Measurements from ENCODE around the gene CA5A. TPM values are rescaled to one million over a fixed set of nuclear protein-coding genes. Genes with fewer than 3 reads are reported as not detected.

Gene CA5A
- total and polyA plus RNA-seq, 9 of the 15 experiments (the other 6 are each of a cell fraction or from before 2014, with no cell fraction given) = not detected

DNA sequence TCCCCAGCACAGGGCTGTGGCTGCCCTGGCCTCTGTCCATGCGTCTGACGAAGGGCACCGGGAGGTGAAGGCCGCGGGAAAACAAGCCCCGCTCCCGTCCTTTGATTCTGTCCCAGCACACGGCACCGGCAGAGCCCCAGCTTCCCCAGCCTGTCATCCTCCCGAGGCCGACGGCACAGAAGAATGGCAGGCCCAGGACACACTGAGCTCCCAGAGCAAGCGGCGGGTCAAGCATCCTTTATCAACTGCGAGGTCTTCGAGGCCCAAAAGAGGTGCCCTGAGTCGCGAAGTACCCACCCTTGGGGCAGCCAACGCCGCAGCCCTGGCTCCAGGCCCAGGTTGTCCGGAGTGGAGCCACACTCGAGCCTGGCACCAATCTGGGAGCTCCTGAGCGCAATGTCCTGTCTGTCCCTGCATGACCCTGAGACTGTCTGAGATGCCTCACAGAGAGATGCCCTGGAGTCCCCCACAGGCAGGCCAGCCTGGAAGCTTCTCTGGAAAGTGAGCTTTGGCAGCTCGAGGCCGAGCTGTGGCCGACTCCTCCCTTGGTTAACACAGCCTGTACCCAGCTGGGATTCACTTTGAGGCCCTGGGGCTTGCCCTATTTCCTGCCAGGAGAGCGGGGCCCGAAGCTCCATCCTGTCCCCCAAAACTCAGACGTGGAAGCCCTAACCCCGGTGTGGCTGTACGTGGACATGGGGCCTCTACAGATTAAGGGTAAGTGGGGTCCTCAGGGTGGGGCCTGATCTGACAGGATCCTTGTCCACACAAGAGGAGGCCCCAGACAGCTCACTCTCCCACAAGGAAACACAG lies 90.3 kb downstream of the CA5A start:
- TF ChIP-seq POLR2G (IDR thresholded peaks at IDR 0.05; ENCODE audit: low read depth, low read length) (peak; percentile 66), RBFOX2 (IDR thresholded peaks at IDR 0.05; ENCODE audit: low read depth, low read length) (peak; percentile 37), ZNF347 (CRISPR knock-in tag; IDR thresholded peaks at IDR 0.05; ENCODE audit: low read depth) (no peak)
- intact Hi-C loops (cut with micrococcal nuclease) (no loop called here), in situ Hi-C loops (cut with MboI) (no loop called here)
- FAIRE-seq = no peak
- 95% methylated on average over 21 of the region's 31 CpGs for WGBS (ENCODE audit: insufficient coverage, low coverage, missing lambda C conversion rate)
- ChIA-PET POLR2A (interaction anchor here (0.6 to 2.2 kb wide), 11 partner anchors 7 to 40 kb away, joined by 3 to 12 read pairs (median 5); no protein-coding TSS in a partner anchor), CTCF (ENCODE audit: low intra/inter-chr PET ratio) (no interaction called here)
- Histone ChIP-seq H3K27ac (ENCODE audit: extremely low read depth, low read depth, low read length) (no peak overlapping the region), H3K36me3 (ENCODE audit: control insufficient read depth, insufficient read depth, low read length) (peaks cover 96% of the 10 kb centered on the region), H4K20me1 (replicated peaks; ENCODE audit: control insufficient read depth, insufficient read depth, low read length) (peaks cover 63% of the 10 kb centered on the region), H3K9me1 (ENCODE audit: control insufficient read depth, insufficient read depth, low read length) (peaks cover 8% of the 10 kb centered on the region), H2AFZ (ENCODE audit: low read depth, low read length) (no peak overlapping the region), H3K9me3 (replicated peaks; ENCODE audit: control insufficient read depth, insufficient read depth, low read depth, low read length) (no peaks in the 10 kb centered on the region), H3K4me2 (ENCODE audit: insufficient read depth, low read length) (no peak overlapping the region), H3K27me3 (ENCODE audit: control insufficient read depth in 2 of 2, insufficient read depth in 2 of 2, low read length in 2 of 2) (no peaks in the 10 kb centered on the region), H3K4me3 (no peak overlapping the region), H3K9ac (ENCODE audit: insufficient read depth in 1 of 2, low read depth in 2 of 2, low read length in 2 of 2) (peak overlapping the region in 1 of 2 experiments; percentile 70; a peak in 2 of 4 replicates), H3K79me2 (ENCODE audit: control insufficient read depth, insufficient read depth, low read length) (peaks cover 86% of the 10 kb centered on the region), H3K4me1 (replicated peaks in 1 of 2; ENCODE audit: control insufficient read depth in 2 of 2, insufficient read depth in 2 of 2, low read length in 2 of 2) (peaks cover 0 to 66% of the 10 kb centered on the region in 2 experiments; a peak in 2 of 5 replicates)
- ATAC-seq = no peak
- no TSS peak for BruUV-seq (replicated peaks)
- no peak for DNase-seq (ENCODE audit: extremely low read depth in 1 of 4, low spot score in 3 of 4)

DNA sequence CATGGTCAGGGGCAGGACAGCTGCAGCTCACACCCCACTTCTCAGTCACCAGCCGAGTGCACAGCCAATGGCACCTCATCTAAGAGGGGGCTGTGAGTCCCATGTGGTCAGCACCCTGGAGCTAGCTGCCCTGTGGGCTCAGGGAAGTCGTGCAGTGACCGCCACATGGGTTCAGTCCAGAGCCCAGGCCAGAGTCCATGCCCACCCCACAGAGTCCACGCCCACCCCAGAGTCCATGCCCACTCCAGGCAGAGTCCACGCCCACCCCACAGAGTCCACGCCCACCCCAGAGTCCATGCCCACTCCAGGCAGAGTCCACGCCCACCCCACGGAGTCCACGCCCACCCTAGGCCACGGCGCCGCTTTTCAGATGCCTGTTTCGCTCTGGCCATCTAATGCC lies 91.1 kb downstream of the CA5A start:
- DNase-seq (ENCODE audit: extremely low read depth in 1 of 4, low spot score in 3 of 4) (no peak), FAIRE-seq (no peak), ATAC-seq (peak; percentile 5; the same call in 2 of the 3 replicates)
- Histone ChIP-seq H3K36me3 (ENCODE audit: control insufficient read depth, insufficient read depth, low read length) (peaks cover 96% of the 10 kb centered on the region), H3K27me3 (ENCODE audit: control insufficient read depth in 2 of 2, insufficient read depth in 2 of 2, low read length in 2 of 2) (no peaks in the 10 kb centered on the region), H3K79me2 (ENCODE audit: control insufficient read depth, insufficient read depth, low read length) (peaks cover 78% of the 10 kb centered on the region), H2AFZ (ENCODE audit: low read depth, low read length) (no peak overlapping the region), H4K20me1 (replicated peaks; ENCODE audit: control insufficient read depth, insufficient read depth, low read length) (peaks cover 67% of the 10 kb centered on the region), H3K4me2 (ENCODE audit: insufficient read depth, low read length) (no peak overlapping the region), H3K4me1 (replicated peaks in 1 of 2; ENCODE audit: control insufficient read depth in 2 of 2, insufficient read depth in 2 of 2, low read length in 2 of 2) (peaks cover 0 to 62% of the 10 kb centered on the region in 2 experiments; a peak in 2 of 5 replicates), H3K27ac (ENCODE audit: extremely low read depth, low read depth, low read length) (no peak overlapping the region), H3K9me3 (replicated peaks; ENCODE audit: control insufficient read depth, insufficient read depth, low read depth, low read length) (no peaks in the 10 kb centered on the region), H3K4me3 (no peak overlapping the region), H3K9me1 (ENCODE audit: control insufficient read depth, insufficient read depth, low read length) (peaks cover 8% of the 10 kb centered on the region), H3K9ac (ENCODE audit: insufficient read depth in 1 of 2, low read depth in 2 of 2, low read length in 2 of 2) (no peak overlapping the region; a peak in 1 of 4 replicates)
- ChIA-PET POLR2A (interaction anchor here (0.6 to 2.1 kb wide), 8 partner anchors 10 to 39 kb away, joined by 3 to 10 read pairs (median 5); no protein-coding TSS in a partner anchor), CTCF (ENCODE audit: low intra/inter-chr PET ratio) (no interaction called here)
- TF ChIP-seq CREB1 (IDR thresholded peaks at IDR 0.05) = no peak
- TF ChIP-seq CREB1 (CRISPR knock-in tag; IDR thresholded peaks at IDR 0.05) = no peak
- no peak for TF ChIP-seq TRIM24 (IDR thresholded peaks at IDR 0.05)
- no peak for TF ChIP-seq ZNF444 (CRISPR knock-in tag; IDR thresholded peaks at IDR 0.05)
- peak; percentile 16; the same call in 1 of the 2 replicates for TF ChIP-seq POLR2G (IDR thresholded peaks at IDR 0.05; ENCODE audit: low read depth, low read length)
- TF ChIP-seq SMAD1 (IDR thresholded peaks at IDR 0.05; ENCODE audit: low read depth, low read length, partially characterized antibody) = no peak
- TF ChIP-seq ZNF507 (tag; conservative IDR thresholded peaks at IDR 0.05) = no peak
- TF ChIP-seq, protein P1, sequence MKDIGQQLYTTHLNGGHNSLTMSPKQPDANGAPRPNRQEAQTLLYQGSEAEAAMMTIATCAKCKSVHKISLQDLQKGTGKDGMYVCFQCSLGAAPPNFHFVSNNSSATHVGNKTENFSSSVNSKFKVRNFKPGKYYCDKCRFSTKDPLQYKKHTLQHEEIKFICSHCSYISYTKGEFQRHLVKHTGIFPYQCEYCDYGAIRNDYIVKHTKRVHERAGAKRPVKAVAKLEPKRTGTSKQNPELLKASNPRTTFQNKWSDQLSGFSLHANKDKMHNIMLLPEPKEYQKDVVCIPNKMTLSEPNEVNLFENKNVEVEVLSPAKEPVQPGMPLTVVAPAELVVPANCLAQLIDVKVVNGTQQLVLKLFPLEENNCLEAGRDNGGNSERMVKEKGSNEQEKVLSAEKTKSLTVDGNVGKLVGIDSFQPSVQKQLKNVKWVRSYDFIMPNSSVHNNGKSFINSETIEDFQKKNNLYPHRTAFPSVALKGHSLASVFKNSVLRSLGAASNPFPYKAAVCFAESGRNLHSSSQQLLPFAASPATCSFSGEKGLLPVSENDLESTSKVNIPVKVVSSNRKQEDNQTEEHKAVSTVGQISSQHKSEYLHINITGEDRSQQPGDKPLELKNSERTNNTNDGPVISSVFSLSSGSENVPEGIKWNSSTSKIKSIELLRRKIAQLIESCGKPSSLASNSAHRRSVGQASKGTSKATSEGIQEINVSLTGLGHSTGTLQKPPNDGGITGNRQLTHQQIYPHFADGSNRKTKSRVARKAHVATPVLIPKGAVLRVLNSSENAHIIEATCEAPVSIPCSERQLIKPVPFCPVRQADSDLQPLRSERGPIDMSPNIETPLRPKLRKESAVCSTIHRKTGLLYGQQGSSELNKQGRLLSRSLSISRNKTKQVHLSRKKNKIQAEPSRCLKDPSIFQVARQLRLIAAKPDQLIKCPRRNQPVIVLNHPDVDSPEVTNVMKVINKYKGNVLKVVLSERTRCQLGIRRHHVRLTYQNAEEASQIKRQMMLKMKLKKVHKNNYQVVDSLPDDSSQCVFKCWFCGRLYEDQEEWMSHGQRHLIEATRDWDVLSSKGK (CRISPR knock-in tag; IDR thresholded peaks at IDR 0.05) = no peak
- WGBS (ENCODE audit: insufficient coverage, low coverage, missing lambda C conversion rate) = 85% methylated on average over 10 of the region's 13 CpGs
- BruUV-seq (replicated peaks) = no TSS peak
- in situ Hi-C loops (cut with MboI) (no loop called here), intact Hi-C loops (cut with micrococcal nuclease) (no loop called here)

Data from K562 (cell line).